NCI-H1417 treated with DMSO at 0.1 percent for 48 hours (cell line): ENCODE results near the gene ILK.

Experiments used
- DNase-seq: peaks from one replicate; lab custom pipeline; 2025; lab: John Stamatoyannopoulos, UW

The ILK gene

DNA sequence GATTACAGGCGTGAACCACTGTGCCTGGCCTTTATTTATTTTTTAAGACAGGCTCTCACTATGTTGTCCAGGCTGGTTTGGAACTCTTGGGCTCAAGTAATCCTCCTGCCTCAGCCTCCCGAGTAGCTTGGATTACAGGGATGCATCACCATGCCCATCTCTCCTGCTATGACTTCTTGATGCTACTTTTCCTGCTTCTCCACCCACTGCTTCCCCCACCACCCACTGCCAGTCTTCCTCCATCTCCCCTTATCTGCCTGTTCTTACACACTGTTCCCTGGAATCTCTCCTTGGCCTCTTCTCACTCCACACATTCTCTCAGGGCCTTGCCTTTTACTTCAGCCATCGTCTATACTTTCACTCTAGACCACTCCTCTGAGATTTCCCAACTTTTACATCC, 32.9 kb downstream of the ILK start:
- no peak for DNase-seq

DNA sequence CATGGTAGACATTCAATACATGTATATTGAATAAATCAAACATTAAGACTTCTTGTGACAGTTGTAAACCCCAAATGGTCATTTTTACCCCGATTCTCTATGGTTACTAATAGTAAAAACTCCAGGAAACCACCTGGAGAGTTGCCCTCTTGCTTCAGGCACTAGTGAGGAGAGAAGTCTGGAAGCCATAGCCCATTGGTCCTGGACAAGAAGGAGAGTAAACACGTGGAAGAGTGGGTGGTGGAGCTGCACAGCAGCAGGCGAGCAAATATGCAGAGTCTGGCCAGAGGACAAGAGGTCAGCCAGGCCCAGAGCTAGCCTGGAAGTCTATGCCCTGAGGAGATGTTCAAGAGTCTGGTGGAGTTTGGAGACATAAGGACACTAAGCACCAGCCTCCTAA, 34.3 kb downstream of the ILK start:
- no peak for DNase-seq

DNA sequence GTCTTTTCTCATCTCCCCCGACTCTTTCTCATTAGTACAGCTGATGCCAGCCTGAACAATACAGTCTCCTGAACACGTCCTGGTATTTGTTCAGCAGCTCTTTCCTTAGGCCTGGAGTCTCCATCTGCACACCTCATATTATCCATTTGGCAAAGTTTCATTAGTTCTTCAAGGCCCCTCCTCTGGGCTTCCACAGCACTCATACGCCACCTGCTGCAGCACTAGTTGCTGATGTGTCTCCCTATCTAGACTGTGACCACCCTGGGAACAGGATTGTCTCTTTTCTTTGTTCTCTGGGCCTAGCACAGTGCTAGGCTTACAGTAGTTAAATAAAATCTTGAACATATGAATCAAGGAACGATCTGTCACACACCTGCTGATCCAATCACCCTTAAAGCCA, 34.9 kb downstream of the ILK start:
- no peak for DNase-seq

DNA sequence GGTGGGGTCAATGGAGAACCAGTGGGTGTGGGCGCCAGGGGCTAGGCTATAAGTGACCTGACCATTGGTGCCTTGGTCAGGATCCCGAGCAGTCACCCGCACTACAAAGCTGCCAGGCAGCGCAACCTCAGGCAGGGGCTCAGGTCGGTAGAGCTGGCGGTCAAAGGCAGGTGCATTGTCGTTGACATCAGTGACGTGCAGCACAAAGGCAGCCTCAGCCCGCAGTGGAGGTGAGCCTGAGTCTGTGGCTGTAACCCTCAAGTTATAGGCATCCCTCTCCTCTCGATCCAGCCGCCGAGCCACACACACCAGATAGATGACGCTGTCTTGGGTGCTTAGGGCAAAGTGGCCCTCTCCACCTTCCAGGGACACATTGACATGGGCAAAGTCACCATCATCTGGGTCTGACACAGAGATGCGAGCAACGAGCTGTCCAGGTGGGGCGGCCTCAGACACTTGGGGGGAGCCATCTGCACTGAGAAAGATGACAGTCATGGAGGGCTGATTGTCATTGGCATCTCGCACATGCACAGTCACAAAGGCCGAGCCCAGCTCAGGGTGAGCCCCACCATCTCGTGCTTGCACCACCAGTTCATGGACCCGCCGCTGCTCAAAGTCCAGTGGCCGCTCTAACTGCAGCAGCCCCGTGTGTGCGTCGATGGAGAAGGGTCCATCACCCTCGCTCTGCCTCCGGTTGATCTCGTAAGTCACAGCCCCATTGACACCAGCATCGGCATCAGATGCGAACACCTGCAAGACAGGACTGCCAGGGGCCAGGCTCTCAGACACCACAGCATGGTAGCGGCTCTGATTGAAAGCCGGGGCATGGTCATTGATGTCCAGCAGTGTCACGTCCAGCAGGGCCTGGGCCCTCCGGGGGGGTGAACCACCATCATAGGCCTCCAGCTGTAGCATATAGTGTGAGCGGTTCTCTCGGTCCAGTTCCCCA, 36.7 kb downstream of the ILK start:
- no peak for DNase-seq

DNA sequence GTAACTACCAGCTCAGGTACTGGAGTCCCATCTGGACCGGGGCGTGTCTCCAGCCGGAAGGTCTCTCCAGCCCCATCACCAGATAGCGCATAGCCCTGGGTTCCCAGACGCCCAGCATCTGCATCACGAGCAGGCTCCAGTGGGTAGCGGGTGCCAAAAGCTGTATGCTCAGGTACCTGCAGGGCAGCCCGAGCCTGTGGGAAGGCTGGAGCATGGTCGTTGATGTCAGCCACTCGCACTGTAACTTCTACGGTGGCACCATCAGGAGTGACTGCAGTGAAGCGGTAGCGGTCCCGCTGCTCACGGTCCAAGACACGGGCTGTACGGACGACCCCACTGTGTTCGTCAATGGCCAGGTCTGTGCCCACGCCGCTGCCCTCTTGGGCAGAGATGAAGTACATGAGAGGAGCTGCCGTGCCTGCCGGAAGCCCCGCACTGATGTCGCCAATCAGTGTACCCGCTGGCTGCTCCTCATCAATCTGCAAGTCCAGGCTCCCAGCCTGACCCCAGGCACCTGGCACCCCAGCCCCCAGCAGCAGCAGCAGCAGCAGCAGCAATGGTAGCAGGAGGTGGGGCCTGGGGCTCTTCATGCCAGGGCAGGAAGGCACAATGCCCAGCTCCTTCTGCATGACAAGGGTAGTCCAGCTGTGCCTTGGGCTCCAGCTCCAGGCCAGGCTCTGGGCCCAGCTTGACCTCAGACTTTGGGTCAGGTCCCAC, 37.6 kb downstream of the ILK start:
- DNase-seq = no peak

DNA sequence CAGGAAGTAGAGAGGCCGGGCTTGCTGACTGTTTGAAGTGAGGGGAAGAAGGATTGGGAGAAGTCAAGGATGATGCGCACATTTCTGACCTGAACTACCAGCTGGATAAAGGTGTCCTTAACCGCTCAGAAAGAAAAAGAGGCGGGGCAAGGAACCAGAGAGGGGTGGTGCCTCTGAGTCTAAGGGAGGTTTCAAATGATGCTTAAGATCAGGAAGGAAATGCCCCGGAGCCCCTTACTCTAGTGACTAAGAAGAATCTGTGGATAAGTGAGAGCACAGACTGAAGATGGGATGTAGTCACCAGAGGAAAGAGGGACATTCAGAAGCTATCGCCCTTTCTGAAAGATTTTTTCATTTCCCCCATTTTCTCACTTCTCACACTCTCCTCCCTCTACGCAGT, 39.4 kb downstream of the ILK start:
- DNase-seq = no peak

DNA sequence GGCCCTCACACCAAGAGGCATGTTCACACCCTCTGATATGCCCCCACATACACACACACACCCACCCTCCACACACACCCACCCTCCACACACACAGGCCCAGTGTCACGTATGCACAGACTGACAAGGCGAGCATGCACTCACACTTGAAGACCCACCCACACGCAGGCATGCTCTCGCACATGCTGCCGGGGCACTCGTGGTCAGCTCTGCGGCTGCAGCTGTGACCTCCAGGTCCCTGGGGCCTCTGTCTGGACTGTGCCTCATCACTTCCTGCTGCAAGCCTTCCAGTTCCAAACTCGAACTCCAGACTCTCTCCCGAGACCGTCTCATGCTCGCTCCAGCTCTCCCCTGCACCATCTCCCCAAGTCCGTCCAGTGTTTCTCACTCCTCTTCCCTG, 42.5 kb downstream of the ILK start:
- no peak for DNase-seq

DNA sequence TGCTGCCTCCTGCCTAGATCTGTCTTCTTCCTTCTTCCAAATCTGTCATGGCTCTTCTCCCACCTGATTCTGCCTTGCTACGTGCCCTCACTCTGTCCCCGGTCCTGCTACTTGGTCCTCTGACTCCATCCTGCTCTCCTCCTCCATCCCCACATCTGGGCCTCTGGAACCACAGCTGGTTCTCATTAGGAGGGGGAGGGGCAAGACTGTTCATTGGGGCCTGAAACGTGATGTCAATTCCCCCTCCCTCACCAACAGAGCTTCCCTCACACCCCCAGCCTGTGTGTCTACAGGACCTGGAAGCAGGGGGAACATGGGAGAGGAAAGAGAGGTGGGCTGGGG, 43.0 kb downstream of the ILK start:
- no peak for DNase-seq

DNA sequence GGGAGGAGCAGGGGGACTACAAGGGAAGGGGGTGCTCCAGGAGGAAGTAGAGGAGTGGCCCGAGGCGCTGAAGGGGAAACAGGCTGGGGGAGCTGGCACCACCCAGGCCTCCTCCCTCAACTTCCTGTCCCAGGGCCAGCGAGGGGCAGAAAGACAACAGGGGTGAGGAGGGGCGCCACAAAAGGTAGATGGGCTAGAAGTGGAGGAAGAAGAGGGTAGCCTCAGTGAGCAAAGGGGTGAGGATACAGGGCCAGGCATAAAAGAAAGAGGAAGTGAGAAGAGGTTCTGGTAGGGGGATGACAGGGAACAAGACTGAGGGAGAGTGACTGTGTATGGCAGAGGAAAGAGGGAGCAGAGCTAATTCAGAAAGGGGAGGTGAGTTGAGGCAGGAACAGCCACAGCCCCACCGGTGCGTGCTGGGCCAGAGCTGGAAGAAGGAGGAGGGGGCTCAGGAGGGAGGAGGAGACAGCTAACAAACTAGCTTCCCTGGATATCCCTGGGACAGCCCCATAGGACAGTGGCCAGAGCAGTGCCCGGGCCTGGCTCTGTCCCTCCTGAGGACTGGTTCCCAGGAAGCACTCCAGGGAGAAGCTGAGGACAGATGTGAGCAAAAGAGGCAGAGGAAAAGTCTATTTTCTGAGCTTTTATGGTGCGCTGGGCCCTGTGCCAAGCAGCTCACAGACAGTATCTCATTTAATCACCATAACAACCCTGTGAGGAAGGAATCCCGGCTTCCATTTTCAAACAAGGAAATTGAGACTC, 43.5 kb downstream of the ILK start:
- no peak for DNase-seq

DNA sequence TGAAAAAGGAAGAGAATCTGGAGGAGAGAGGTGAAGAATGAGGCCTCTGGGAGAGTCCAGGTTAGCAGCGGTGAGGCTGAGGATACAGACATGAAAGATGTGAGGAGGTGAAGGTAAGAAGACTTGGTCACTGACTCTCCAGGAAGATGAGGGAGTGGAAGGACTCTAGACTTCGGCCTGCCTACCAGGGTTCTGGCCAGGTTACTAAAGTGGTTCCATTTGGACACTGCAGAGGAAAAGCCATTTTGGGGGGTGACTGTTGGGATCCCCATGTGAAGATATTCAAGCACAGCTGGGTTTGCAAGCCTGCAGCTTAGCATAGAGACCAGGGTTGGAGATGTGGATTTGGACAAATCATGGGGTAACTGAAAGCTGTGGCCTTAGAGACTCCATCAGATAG, 44.3 kb downstream of the ILK start:
- DNase-seq = no peak

DNA sequence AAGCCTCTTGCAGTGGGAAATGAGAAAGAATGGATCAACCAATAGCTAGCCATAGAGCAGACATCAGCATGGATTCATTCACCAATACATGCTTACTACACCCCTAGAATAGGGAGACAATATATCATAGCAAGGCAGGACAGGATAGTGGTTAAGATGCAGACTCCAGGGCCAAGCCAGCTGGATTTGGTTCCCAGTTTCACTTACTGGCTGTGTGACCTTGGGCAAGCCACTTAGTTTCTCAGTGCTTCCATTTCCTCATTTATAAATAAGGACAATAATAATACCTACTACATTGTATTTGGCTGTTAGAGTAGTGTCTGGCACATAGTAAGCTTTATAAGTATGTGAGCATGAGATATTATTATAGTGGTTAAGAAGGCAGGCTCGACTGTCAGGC, 44.9 kb downstream of the ILK start:
- no peak for DNase-seq

DNA sequence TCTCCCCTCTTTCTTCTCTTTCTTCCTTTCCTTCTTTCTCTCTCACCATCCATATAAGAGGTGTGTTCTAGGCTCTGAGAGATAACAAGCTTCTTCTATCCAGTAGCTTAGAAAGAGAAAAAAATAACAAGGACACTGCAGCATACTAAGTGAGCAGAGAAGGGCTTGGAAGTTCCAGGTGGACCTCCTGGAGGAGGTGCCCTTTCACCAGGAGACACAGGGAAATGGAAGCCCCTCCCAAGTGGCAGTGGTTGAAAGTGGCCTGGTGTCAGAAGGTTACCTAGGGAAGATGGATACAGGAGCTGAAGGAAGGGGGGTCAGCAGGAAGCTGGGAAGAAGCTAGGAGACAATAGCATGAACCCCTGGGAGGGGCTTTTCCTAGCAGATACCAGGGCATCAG, 46.5 kb downstream of the ILK start:
- DNase-seq = no peak

DNA sequence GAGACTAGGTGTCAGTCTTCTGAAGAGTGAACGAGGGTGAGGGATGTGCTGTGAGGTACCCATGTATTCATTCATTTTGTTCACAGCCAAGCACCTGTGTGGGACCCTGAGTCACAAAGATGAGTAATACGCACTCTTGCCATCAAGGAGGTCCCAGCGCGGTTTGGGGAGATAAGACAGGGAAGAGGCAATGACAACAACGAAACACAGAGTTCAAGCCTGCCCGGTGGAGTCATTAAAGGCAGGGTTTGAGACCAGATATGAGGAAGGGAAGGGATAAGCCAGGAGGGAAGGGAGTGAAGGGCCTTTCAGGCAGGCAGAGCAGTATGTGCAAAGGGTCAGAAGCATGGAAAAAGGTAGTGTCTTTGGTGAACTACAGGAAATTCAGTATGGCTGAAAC, 47.4 kb downstream of the ILK start:
- DNase-seq = no peak

DNA sequence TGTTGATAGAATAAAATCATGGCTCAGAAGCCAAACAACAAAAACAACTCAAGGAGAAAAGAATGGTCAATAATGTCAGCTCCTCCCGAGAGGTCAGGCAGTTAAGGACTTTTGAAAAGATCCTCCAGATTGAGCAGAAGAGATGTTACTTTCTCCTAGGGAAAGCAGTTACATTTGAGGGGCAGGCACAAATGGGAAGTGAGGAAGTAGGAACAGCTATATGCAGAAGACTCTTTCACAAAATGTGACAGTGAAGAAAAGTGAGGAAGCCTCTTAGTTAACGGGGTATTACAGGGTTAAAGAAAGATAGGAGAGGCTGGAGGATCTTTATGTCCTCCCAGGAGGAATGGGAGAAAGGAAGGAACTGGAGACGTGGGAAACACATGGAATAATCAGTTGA, 48.6 kb downstream of the ILK start:
- DNase-seq = no peak

DNA sequence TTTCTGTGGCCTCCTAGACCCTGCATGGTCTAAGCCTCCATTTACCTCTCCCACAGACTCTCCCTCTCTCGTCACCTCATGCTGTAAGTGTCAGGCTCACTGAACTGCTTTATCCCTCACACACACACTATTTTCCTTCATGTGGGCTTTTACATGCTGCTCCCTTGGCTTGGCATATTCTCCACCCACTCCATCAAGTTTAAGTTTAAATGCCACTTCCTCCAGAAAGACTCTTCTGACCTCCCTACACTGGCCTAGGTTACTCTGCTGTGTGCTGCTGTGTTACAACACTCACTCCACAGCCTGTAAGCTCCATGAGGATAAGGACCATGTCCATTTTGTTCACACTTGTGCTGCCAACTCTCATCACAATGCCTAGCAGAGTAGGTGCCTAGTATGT, 49.5 kb downstream of the ILK start:
- no peak for DNase-seq

DNA sequence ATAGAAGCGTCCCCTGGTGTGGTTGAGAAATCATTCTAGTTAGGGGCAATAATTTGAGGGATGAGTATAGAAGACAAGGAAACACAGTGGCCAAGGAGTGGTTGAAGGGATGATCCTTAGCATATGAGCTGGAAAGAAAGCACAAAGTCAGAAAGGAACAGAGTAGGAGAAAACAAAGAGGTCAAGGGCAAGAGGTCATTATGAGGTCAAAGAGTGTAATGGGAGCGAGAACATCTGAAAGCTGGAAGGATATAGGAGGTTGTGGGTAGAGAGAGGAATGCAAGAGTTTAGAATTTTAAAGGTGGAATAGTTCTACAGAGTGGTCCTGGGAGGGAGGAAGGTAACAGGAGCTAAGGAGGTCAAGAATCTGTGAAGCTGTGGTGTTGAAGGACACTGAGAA, 50.1 kb downstream of the ILK start:
- DNase-seq = no peak

DNA sequence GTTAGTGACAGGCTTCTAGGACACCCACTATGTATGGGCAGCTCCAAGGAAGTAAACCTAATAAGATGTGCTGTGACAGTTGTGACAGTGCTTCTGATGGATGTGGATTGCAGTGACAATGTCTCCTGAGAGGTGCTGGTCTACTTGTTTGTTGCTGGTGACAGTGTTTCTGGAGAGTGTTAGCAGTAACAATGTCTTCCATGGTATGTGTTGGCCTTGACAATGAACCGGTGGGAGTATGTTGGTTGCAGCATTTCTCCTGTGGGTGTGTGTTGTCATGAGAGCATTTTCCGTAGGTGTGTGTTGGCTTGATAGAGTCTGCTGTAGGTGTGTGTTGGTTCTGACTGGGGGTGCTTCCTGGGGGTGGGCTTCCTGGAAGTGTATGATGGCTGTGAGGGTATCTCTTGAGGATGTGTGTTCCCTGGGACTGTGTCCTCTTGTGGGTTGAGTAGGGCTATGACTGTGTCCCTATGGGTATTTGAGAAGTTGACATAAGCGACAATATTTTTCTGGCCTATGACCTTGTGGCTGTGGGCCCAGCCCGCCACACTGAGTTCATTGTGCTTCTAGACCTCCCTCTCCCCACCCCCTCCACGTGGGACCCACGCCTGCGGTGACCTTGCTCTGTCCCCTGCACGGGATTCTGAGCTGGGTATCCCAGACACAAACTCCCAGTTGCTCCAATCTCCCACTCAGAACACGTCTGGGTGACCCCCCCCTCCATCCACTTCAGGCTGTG, 50.9 kb downstream of the ILK start:
- DNase-seq = no peak

DNA sequence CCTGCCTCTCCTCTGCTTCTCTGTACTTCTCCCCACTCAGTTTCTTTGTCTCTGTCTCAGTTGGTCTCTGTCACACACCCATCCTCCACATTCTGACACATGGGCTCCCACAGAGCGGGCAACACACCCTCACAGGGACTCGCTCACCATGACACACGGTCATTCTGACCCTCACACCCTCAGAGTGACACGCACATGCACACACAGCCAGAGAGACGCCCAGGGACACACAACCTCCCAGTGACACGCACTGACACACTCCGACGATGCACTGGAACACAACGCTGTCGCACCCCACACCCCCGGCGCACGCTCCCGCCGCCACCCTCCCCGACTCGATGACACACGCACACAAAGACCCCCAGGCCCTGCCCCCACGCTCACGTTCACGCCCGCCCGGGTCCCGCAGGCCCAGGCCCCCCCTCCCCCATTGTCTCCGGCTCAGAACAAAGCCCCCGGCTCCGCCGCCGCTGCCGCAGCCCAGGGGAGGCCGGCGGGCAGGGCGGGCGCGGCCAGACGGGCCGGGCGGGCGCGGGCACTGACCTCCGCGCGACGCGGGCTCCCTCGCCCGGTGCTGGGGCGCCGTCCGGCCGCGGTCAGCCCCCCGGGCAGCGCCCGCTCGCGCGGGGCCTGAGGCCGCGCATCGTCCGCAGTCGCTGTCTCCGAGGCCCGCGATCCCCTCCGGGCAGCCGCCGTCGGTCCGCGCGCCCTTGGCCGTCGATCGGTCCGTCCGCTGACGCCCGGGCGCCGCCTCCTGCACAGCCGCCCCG, 51.6 kb downstream of the ILK start:
- no peak for DNase-seq

DNA sequence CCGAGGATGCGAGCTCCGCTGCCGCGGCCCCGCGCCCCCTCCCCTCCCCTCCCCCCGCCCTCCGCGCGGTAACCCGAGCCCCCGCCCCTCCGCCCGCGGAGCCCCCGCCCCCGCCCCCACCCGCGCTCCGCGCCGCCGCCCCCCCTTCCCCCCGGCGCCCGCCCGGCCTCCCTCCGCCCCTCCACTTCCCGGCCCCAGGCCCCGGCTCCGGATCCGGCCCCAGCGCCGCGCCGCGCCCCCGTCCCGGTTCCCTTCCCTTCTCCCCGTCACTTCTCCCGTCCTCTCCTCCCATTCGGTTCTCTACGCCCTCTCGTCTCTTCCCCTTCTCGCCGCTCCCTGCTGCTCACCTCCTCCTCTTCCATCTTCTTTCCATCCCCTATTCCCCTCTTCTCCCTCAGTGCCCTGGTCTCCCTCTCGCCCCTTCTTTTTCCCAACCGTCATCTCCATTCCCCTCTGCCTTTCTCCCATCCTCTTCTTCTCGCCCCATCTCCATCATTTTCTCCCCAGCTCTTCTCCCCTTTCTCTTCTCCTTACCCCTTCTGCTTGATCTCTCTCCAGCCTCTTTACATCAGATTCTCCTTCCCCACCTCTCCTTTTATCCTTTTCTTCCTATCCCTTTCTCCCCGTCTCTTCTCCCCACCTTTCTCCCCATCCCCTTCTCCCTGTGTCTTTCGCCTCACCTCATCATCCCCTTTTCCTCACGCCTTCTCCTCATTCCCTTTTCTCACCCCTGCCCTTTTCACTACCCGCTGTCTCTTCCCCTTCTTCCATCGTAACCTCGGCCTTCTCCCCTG, 52.4 kb downstream of the ILK start, which contains the start of gene DCHS1:
DCHS1 (minus strand) TSS at position 20 of the 794 bp plus-strand sequence. CDS start 14,196 bp downstream, outside the sequence.
- DNase-seq = no peak

DNA sequence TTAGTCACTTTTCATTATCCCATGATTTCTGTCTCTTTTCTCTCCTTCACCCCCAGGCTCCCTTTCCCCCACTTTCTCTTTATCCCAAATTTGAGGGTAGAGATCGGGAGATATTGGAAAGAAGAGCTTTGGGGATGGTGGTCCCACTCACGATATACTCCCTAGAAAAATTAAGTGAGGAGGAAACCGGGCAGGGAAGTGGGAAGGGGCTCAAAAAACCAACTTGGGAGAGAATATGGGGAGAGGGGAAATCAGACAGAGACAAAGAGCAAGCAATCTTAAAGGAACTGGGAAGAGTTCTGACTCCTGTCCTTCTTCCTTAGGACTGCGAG, 53.0 kb downstream of the ILK start:
- DNase-seq = no peak

DNA sequence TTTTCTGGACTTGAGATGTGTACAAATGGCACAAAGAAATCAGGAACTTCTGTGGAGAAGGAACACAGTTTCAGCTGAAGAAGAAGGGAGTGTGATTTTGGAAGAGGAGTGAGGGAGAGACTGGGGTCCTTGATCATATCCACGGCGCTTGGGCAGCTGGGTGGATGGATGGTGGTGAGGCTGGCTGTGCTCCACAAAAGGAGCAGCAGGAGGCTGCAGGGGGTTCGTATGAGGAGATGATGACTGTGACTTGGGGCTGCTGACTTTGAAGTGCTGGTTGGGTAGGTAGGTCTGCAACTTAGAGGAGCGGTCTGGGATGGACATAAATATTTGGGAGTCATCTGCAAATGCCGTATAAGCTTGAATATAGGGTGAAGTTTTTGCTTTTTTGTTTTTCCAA, 53.4 kb downstream of the ILK start:
- no peak for DNase-seq
